HG02870 (cell line): Measurements from ENCODE around the gene ARFGAP1.

Experiments
- ATAC-seq: cut with Tn5 transposase; IDR thresholded peaks from one replicate; pipeline ENCODE4 v1.9.1; 2021; ENCODE audit warnings: mild to moderate bottlenecking, moderate library complexity; ENCODE audit not compliant: unreplicated experiment

ARFGAP1 gene

GRCh38 chr20:63276956-63277355 lies 4.3 kb downstream of the ARFGAP1 start:
- ATAC-seq: no peak

GRCh38 chr20:63277466-63278272 lies 5.1 kb downstream of the ARFGAP1 start:
- ATAC-seq: no peak

GRCh38 chr20:63278661-63279060 lies 6.0 kb downstream of the ARFGAP1 start:
- ATAC-seq: no peak

- ATAC-seq: no peak
Measured at GRCh38 chr20:63279931-63280330, 7.3 kb downstream of the ARFGAP1 start.

GRCh38 chr20:63280371-63280770 lies 7.8 kb downstream of the ARFGAP1 start:
- ATAC-seq: no peak

- no peak for ATAC-seq
Measured at GRCh38 chr20:63280929-63281545, 8.4 kb downstream of the ARFGAP1 start.

DNA sequence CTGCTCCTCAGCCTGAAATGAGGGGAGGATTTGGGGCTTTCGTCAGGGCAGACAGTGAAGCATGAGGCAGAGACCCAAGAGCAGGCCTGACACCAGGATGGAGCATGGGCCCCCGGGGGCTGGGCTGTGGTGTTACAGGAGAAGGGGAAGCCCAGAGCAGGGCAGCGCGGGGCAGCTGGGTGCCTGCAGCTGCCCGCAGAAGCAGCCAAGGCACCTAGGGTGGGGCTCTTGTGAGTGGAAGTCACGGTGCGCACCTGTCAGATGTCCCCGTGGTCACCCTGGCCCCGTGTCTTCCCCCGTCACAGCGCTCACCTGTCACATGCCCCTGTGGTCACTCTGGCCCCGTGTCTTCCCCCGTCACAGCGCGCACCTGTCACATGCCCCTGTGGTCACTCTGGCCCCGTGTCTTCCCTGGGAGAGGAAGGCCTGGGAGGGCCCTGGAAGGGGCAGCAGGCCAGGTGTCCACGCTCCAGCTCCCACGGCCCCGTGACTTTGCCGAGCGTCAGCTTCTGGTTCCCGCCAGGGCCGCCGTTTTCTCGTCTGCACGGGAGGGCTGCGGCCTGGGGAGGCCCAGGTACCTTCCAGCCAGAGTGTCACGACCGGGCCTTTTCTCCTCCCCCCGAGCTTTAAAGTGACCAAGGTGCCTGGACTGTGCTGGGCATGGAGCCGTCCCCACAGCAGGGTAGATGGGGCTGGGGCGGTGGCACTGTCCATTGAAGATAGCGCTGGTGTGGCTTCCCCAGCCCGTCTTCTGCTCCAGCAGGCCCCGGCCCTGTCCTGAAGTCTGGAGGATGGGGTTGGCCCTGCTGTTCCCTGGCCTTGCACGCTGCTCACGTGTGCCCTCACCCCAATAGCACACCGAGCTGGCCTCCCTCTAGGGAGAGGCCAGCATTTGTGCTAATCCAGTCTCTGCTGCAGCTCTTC lies 9.4 kb downstream of the ARFGAP1 start:
- ATAC-seq: no peak

DNA sequence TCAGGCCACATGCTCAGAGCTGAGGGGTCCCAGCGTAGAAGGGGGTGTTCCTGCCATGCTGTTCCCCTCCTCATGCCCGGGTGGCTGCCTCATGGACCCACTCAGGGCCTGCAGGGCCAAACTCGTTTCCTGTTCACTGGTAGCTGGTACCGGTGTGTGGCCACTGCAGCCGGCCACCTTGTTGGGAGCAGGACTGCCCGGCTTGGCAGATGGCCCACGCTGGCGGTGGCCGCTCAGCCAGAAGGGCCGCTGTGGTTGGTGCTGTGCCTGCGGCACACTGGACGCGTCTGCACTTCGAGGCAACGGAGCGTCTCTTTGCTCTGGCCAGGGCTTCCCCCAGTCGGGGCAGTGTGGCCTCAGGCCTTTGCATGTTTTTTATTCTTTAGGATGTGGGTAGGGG lies 10.3 kb downstream of the ARFGAP1 start:
- ATAC-seq: no peak

DNA sequence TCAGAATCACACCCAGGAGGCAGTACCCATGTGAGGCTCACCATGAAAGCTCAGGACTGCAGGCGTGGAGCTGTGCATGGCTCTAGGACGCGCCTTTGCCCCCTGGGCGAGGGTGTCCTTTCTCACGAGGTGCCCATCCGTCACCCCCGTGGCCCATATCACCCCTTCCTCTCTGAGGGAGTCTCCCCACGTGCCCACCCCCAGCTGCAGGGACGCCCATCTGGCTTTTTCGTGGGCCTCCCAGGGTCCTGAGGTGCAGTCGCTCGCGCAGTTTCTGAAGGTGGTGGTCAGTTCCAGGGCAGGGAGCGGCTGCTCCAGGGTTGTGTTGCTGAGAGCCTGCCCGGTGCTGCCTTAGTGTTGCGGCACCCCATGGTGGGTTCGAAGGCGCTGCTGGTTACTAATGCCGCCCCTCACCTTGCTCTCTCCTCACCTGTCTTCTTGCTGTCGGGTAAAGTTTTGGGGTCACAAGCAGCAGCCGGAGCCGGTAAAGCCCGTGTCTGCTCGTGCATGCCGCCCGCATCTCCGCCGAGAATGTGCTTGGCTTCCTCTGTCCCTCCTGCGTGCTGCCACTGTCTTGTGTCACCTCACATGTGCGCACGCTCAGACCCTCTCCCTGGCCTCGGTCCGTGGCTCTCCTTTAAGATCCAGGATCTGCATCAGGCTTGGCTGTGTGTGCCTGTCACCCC lies 10.9 kb downstream of the ARFGAP1 start:
- no peak for ATAC-seq

DNA sequence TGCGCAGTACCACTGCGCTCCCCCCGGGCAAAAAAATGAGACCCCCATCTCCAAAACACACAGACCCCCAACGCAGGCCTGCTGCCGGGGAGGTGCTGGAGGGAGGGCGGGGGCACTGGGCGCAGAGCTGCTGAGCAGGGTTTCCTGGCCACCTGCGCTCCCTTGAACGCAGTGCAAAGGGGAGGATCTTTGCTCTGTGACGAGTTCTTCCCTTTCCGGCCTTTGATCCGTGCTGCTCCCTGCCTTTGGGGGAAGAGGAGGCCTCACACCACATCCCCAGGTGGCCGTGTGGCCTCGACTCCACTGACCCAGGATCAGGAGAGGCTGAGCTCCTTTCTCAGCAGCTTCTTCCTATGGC lies 11.4 kb downstream of the ARFGAP1 start:
- ATAC-seq: no peak

DNA sequence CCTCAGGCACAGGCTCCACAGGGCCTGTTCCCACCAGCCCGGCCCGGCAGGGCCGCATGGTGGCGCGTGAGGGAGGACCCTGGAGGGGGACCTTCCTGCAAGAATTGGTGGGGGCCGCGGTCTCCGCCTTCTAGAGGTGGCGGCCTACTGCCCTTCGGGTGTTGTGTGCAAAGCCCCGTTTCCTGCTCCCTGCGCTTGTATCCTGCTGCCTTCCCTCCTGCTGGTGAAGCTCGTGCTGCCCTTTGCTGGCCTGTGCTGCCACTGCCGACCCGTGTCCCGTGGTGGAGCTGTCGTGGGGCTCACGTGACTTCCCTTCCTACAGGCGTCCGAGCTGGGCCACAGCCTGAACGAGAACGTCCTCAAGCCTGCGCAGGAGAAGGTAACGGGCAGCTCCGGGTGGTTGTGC lies 11.9 kb downstream of the ARFGAP1 start:
- ATAC-seq: no peak

- no peak for ATAC-seq
Measured at GRCh38 chr20:63284981-63285524, 12.4 kb downstream of the ARFGAP1 start.

- no peak for ATAC-seq
Measured at GRCh38 chr20:63285636-63286615, 13.3 kb downstream of the ARFGAP1 start.

DNA sequence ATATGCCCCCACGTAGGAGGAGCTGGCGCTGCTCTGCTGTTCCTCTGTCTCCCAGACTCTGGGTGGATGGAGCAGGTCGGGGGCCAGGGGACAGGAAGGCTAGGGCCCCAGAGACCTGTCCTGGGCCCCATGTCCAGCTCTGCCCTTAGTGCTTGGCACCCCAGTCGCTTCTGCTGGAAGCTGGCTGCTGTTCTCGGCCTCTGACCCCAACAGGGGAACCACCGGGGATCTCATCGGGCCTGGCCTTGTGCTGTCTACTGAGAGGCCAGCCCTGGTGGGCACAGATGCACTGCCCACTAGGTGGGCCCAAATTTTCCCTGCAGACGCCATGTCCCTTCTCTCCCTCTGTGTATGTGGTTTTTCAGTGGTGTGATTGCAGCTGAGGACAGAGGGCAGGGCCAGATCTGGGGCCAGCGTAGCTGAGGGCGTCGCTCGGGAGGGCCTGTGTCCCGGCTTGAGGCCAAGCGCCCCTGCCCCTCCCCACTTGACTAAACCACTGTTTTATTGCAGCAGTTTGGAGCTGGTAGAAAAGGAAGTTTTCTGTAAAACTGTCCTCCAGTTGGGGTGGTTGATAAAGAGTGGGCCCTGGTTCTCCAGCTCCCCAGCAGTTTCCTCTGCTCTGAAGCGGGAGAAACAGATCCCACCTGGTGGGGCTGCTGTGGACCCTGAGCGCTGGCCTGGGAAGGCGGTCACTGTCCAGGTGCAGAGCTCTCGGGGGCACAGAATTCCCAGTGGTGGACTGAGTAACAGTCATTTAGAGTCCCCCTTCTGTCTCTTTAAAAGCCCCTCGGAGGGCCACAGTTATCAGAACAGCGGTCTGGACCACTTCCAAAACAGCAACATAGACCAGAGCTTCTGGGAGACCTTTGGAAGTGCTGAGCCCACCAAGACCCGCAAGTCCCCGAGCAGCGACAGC lies 14.4 kb downstream of the ARFGAP1 start:
- no peak for ATAC-seq

DNA sequence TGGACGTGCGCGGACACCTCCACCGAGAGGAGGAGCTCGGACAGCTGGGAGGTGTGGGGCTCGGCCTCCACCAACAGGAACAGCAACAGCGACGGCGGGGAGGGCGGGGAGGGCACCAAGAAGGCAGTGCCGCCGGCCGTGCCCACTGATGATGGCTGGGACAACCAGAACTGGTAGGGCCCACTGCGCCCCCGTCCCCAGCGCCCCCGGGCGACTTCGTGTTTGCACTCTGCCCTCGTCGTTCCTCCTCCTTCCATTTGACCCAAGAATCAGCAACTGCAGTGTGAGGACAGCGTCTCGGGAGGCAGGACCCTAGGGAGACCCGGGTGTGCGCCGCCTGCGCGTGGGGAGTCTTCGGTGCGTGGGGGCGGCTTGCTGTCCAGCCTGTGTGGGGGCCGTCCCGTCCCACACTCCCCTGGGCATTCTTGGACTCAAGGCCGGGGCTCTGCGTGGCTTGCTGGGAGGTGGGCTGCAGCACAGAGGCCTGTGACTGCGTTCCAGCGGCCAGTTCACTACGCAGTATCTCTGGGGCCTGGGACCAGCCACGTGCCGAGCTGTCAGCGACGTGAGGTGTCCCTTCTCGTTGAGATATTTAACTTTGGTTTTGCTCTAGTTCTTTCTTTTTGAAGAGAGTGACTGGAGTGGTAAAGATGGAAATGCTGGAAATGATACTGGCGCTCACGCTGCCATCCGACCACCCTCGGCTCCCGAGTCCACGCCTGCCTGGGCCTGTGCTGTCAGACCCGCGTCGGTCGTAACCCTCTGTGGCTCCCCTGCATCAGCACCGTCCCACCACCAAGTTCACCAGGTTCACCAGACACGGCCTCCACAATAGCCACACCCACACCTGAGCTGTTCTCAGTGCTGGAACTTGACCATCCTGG lies 15.3 kb downstream of the ARFGAP1 start:
- no peak for ATAC-seq

GRCh38 chr20:63288581-63289251 lies 16.1 kb downstream of the ARFGAP1 start:
- no peak for ATAC-seq
